LoVo (cell line): ENCODE measurements around the gene HECTD2.
"Not testable (repeated sequence)": the region's sequence is repeated elsewhere in the genome, so short reads cannot be mapped to it uniquely, and the experiment has no call there.

Source experiments
- DNase-seq: peaks from one replicate; pipeline ENCODE4 v3.0.0-alpha.2; 2016; ENCODE audit warnings: low spot score

Gene HECTD2

DNA sequence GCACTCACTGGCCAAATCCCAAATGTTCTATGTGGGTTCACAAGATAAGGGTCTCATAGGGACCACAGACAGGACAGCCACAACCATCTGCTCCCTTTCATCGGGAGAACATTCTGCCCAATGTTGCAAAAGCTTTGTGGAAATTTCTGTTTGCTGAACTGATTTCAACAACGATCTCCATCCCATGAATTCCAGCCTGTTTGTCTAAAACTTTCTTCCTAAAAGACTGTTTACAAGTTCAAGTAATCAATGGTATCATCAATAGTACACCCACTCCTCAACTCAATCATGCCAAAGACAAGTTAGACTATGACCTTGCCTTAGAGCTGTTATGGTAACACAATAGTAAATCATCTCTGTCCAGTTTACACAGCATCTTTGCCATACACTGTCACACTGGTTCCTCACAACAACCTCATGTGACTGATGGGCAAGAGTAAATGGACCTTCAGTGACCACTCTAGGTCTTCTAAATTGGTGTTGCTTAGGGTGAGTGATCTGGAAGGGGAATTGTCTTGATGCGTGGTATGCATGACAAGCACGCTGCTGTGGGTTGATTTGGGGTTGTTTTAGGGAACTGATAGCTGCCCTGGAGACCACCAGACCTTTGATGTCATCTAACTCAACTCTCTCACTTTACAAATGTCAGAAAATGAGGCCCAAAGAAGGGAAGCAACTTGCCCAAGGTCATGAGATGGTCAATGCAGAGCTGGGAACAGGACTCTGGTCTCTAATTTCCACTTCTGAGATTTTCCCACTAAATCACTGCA, 127.7 kb downstream of the HECTD2 start:
- no peak for DNase-seq

DNA sequence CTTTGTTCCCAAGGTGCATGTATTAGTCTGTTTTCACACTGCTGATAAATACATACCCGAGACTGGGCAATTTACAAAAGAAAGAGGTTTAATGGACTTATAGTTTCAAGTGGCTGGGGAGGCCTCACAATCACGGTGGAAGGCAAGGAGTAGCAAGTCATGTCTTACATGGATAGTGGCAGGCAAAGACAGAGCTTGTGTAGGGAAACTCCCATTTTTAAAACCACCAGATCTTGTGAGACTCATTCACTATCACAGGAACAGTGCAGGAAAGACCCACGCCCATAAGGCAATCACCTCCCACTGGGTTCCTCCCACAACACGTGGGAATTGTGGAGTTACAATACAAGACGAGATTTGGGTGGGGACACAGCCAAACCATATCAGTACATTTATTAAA, 129.8 kb downstream of the HECTD2 start:
- no peak for DNase-seq

DNA sequence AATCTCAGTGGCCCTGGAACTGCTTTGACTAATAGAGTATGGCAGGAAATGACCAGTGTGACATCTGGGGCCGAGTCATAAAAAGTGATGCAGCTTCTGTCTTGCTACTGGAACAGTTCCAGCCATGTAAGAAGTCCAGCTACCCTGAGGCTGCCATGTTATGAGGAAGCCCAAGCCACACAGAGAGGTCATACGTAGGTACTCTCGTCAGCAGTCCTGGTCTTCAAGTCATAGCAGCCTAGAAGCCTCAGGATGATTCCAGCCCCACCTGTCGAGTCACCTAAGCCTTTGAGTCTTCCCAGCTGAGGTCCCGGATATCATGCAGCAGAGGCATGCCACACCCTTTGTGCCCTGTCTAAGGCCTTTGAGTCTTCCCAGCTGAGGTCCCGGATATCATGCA, 130.6 kb downstream of the HECTD2 start:
- peak; percentile 37 for DNase-seq

DNA sequence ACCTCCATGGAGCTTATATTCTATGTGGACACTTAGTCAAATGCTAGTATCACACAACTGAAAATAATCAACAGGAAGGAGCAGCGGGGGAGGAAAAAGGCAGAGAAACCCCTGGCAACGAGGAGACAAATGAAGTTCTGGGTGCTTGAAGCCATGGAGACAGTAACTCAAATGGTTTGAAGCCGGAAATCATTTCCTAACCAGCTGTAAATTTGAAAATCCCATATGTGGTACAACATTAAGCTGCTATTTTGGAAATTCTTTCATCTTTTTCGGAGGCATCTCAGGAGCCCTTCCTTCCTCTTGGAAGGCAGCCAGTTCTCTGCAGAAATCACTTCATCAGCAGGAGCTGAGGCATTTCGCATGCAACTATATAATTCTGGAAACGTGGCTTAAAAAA, 131.3 kb downstream of the HECTD2 start:
- no peak for DNase-seq

DNA sequence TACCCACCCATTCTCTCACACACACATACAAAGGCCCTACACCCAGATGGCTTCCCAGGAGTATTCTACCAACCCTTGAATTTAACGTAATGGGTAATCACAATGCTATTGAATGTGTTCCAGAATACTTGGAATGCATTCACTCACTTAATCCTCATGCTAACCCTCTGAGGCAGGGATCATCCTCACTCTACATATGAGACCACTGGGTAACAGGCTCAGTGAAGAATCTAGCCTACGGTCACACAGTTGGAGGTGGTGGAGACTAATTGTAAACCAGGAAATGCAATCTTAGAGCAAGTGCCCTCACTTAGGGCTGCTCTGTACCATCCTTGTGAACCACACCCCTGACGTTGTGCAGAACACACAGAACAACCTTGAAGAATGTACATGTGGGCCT, 135.2 kb downstream of the HECTD2 start:
- no peak for DNase-seq

DNA sequence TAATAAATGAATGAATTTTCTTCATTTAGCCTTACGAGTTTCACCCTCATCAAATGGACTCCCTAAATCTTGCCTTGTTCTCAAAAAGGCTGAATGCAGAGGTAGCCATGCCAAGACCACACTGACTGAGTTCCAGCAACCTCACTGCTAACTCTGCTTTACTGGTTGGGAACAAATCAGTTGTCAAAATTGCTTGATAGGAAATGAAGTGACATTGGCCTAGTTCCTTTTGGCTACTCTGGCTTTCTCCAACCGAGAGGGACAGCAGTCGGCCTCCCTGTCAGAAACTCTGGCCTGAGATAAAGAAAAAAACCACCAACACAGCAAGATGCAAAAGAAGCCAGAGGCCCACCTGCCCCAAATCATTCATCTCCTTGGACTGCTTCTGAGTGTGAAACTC, 135.7 kb downstream of the HECTD2 start:
- no peak for DNase-seq

DNA sequence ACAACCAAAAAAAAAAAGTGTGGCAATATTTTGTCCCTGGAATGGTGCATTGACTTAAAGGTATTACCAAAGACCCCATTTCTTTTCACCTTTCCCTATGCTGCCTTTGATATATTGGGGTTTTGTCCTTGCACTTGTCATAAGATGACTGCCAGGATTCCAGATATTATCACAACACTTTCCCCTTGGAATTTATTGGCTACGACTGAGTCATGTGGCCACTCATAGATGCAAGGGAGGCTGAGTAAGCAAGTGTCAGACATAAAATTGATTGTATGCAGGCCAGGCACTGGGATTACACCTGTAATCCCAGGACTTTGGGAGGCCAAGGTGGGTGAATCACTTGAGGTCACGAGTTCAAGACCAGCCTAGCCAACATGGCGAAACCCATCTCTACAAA, 139.1 kb downstream of the HECTD2 start:
- no peak for DNase-seq

DNA sequence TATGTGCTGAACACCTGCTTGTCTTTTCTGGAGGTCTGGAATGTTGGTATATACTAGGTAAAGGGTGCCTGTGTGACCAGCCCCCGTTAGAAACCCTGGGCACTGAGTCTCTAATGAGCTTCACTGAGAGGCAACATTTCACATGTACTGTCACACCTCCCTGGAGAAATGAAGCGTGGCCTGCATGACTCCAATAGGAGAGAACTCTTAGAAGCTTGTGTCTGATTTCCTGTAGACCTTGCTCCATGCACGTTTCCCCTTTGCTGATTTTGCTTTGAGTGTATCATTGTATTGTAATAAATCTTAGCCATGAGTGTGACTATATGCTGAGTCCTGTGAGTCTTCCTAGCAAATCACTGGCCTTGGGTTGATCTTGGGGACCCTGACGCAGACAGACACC, 139.9 kb downstream of the HECTD2 start:
- no peak for DNase-seq

DNA sequence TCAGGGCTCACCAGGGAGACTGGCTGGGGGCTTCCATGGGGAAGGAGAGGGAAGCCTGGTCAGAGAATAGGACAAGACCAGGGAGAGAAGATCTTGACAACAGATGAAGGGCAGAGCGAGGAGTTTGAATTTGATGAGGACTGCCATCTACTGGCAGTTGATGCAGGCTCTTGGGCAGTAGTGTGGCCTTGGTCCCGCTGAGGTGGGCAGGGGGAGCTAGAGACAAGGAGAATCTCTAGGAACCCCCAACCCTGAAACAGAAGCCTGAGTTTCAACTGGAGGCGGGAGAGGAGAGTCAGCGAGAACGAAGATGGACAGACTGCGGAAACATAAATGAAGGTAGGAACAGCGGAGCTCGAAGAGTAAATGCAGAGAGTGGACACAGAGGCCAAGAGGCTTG, 141.7 kb downstream of the HECTD2 start:
- no peak for DNase-seq

DNA sequence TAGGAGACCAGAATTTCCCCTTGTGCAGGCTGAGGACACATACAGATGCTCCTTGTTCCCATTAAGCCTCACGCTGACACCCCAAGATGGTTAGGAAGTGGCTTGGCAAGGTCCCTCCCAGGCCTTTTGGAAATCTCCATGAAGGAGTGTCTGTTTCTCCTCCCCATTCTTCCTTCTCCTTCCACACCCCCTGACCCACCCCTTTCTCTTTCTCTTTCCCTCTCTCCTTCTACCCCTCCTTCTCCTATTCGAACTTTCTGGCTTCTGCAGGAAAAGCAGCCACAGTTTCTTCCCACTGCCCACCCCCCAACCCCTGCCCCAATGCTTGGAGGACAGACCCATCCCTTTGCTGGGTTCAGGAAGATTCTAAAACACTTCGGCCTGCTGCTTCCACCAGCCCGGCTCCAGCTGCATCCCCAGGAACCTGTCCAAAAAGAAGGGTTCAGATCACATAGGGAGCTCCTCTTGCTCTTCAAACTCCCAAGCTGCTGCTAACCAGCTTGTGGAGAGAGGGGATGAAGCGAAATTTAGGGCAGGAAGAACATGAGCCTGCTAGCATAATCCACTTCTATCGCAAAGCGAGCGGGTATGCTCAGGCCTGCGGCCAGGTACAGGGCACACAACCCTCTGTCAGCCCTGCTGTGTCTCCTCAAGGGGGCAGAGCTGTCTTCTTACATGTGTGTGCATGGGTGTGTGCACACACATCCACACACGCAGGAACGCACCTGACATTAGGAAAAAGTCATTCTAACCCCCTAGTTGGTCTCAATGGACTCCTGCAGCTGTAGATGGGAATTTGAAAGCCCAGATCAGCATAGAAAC, 142.3 kb downstream of the HECTD2 start:
- no peak for DNase-seq

DNA sequence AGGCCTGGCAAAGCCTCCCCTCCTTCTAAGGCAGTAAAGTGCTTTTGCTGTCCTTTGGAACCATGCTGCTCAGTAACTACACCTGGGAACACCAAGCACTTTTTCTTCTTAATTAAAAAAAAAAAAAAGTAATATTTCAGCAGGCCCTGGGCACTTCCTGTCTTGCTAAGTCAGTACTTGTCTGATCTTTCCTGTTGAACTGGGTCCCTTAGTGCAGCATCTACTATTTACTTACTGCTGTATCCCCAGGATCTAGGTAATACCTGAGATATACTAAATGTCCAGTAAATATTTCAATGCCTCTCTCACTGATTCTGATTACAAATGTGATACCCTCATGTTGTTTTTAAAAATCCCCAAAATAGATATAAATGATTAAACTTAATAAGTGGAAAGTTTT, 145.3 kb downstream of the HECTD2 start:
- no peak for DNase-seq

DNA sequence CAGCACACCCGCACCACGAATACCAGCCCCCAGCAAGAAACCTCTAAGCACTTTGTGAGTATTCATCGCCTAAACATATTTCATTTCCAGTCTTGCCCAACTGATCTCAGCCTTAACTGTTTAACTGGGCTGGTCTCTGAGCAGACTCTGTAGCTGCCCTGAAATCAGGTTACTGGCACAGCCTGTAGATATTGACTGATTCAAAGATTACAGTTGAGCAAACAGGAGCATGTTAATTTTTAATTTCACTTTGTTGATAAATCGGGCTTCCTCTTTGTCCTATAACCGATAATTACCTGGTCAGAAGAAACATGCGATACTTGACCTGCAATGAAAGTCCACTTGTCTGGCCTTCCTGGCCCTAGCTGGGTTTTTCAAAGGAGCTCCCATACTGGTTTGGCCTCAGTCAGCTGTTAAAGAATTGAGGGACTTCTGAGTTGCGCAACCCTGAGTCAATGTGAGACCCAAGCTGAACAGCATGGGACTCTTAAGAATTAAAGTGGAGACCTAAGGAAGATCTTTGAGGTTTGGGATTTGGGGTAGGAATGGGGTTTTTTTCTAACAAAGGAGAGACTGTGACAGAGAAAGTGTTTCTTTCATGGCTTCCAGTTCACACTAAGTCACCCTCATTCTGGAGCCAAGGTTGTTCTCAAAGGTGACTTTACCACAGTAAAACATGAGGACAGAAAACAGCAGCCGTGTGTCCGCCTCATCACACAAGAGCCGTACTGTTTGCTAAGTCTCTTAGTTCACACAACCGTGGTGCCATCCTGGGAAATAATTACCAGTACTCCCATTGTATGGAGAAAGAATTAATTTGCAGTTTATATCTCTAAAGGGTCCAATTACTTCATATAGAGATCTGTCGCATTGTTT, 146.8 kb downstream of the HECTD2 start:
- DNase-seq: no peak

DNA sequence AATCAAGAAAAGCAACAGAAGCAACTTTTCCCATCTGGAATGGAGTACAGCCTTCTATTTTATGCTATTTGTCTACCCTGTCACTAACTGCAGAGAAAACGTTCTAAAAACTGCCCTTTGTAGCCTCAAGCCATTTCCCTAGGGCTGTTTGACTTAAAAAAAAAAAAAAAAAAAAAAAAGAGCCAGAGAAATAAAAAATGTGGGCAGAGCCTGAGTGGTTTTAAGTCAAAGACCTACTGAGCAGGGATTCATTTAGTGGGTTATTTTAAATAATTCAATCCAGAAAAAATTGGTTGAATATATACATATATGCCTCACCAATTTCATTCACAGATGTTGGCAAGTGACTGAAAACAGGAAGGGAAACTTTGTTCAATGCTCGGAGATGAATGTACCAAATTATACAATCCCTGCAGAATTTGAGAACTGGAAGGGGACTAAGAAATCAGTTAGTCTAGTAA, 147.5 kb downstream of the HECTD2 start:
- no peak for DNase-seq

DNA sequence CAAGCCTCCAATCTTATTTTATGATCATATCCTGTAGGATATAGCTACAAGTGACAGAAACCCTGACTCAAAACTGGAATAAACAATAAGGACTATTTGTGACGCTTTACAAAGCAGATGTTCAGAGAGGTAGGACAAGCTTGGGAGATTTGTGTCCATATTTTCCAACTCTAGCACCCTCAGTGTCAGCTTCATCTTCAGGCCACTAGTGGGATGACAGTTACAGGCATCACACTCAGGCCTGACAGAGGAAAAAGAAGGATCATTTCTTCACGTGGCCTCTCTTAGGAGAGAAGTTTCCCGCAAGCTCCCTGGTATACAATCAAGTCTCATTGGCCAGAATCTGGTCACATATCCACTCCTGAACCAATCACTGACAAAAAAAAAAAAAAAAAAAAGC, 148.3 kb downstream of the HECTD2 start:
- DNase-seq: no peak

DNA sequence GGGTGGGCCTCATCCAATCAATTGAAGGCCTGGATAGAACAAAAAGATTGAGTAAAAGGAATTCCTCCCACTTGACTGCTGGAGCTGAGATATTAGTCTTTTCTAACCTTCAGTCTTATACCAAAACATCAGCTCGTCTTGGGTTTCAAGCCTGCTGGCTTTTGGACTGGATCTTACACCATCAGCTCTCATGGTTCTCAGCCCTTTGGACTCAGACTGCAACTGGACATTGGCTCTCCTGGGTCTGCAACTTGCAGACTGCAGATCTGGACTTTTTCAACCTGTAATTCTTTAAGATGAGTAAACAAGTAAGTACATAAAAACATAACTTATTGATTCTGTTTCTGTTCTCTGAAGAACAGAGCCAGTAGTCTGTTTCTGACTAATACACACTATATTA, 149.0 kb downstream of the HECTD2 start:
- DNase-seq: no peak

DNA sequence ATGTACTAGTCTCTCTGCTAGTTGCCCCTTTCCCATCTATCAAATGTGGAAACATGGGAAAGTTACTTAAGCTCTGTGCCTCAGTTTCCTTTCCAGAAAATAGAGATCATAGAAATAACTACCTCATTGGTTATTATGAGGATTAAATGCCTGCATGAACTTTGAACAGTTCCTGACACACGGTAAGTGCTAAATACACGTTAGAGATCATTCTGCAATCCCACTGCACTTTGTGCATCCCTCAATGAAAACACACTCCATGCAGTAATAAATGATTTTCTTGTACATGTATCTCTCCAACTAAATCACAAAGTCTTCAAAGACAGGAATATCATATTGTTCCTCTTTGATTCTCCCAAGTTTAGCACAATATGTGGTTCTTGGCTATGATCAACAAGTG, 149.6 kb downstream of the HECTD2 start:
- DNase-seq: no peak

DNA sequence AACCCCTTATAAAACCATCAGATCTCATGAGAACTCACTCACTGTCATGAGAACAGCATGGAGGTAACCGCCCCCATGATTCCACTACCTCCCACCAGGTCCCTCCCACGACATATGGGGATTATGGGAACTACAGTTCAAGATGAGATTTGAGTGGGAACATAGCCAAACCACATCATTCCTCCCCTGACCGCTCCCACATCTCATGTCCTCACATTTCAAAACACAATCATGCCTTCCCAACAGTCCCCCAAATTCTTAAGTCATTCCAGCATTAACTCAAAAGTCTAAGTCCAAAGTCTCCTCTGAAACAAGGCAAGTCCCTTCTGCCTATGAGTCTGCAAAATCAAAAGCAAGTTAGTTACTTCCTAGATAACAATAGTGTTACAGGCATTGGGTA, 150.7 kb downstream of the HECTD2 start:
- not testable (repeated sequence) for DNase-seq

DNA sequence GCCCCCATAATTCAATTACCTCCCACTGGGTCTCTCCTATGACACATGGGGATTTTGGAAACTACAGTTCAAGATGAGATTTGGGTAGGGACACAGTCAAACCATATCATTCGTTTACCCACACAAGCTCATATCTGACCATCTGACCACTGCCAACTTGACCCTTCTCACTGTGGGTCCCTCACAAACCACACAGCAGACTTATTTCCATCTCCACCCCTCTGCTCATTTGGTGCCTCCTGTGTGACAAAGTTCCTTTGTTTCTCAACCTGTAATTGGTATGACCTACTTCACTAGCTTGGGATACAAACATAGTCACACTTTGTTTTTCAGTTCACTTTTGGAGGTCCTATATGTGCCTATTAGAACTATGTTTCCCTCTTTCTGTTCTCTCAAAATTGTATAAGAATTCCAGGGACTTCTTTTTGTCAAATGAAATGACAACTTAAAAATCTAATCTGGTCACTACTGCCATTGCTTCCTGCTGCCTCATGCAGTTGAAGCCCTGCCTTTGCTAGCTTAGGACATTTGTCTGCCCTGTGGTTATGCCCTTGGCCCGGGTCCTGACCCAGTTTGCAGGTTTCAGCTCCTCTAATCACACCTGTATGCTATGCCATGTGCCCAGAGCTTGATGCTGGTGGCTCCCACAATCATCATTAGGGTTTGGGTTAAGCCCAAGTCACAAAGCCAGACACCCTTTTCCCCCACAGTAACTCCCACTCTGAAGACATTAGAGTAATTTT, 152.9 kb downstream of the HECTD2 start:
- no peak for DNase-seq

DNA sequence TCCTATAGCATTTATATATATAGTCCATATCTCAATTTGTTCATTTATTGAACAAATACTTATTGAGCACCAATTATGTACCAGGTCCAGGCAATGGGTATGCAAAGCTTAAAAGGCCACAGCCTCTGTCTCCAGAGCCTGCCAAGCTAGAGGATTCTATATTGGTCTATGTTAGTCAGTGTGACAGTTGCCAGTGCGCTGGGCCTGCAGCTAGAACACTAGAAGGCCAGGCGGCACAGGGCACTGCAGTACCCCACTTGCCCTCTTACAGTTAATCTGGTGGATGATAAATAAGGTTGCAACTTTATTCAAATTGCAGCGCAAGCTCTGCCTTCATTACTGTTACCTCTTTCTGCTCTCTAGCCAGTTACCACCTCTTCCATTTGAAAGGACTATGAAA, 153.9 kb downstream of the HECTD2 start:
- DNase-seq: no peak
